NB4 (cell line): ENCODE measurements around the gene FAM184B.

Experiments used
- DNase-seq: peaks from one replicate; pipeline ENCODE4 v3.0.0; 2010; ENCODE audit warnings: low read depth
- H3K4me3 ChIP-seq: one replicate; pipeline ENCODE4 v1.5.1; 2011; ENCODE audit warnings: mild to moderate bottlenecking, low read depth, low read length, moderate library complexity
- MYC ChIP-seq: IDR thresholded peaks from 2 replicates; pipeline ENCODE4 v1.6.1; 2011; ENCODE audit warnings: low read depth, low read length
- POLR2A ChIP-seq: IDR thresholded peaks from 2 replicates; pipeline ENCODE4 v1.6.1; 2011; ENCODE audit warnings: mild to moderate bottlenecking; ENCODE audit not compliant: insufficient read length; ENCODE audit errors: extremely low read depth
- TF ChIP-seq, protein P1 (sequence below): IDR thresholded peaks from one replicate; pipeline ENCODE4 v1.5.1; 2012; ENCODE audit warnings: low read depth, low read length
- TF ChIP-seq, protein P2 (sequence below): IDR thresholded peaks from 2 replicates; pipeline ENCODE4 v1.6.1; 2011; ENCODE audit warnings: low read depth, low read length

The FAM184B gene

DNA sequence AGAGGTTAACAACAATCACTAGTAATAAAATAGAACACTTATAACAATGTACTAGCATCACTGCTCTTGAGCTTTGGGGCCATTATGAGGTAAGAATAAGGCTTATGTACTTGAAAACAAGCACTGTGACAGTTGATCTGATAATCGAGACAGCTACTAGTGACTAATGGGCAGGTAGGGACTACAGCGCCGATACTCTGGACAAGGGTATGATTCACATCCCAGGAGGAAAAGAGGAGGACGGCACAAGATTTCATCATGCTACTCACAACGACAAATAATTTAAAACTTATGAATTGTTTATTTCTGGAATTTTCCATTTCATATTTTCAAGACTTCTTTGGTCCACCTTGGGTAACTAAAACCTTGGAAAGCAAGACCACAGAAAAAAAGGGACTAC, 62.3 kb downstream of the FAM184B start:
- peak; percentile 34 for DNase-seq
- H3K4me3 ChIP-seq = no peak overlapping the region

DNA sequence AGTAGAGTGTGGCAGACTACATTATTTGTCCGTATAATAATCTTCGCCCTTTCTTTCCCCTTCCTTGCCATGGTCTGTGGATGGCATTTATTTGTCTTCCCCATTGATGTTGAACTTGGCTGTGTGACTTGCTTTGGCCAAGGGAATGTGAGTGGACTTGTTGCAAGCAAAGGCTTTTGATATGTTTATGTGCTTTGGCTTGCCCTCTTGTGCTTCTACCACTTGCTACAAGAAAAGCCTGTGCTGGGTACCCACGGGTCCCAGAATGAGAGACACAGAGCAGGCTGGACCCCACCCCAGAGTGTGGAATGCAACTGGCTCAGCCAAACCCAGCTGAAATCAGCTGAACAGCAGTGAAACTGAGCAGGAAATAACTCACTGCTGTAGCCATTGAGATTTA, 63.0 kb downstream of the FAM184B start:
- H3K4me3 ChIP-seq = no peak overlapping the region
- TF ChIP-seq, protein P1, sequence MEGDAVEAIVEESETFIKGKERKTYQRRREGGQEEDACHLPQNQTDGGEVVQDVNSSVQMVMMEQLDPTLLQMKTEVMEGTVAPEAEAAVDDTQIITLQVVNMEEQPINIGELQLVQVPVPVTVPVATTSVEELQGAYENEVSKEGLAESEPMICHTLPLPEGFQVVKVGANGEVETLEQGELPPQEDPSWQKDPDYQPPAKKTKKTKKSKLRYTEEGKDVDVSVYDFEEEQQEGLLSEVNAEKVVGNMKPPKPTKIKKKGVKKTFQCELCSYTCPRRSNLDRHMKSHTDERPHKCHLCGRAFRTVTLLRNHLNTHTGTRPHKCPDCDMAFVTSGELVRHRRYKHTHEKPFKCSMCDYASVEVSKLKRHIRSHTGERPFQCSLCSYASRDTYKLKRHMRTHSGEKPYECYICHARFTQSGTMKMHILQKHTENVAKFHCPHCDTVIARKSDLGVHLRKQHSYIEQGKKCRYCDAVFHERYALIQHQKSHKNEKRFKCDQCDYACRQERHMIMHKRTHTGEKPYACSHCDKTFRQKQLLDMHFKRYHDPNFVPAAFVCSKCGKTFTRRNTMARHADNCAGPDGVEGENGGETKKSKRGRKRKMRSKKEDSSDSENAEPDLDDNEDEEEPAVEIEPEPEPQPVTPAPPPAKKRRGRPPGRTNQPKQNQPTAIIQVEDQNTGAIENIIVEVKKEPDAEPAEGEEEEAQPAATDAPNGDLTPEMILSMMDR = no peak
- TF ChIP-seq MYC (no peak), POLR2A (no peak)
- TF ChIP-seq, protein P2, sequence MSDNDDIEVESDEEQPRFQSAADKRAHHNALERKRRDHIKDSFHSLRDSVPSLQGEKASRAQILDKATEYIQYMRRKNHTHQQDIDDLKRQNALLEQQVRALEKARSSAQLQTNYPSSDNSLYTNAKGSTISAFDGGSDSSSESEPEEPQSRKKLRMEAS = no peak
- DNase-seq = no peak

More for the DNA sequence above, 62.3 kb downstream of the FAM184B start:
- TF ChIP-seq, protein P2 = no peak
- TF ChIP-seq, protein P1 = no peak
- TF ChIP-seq POLR2A = no peak
- no peak for TF ChIP-seq MYC

DNA sequence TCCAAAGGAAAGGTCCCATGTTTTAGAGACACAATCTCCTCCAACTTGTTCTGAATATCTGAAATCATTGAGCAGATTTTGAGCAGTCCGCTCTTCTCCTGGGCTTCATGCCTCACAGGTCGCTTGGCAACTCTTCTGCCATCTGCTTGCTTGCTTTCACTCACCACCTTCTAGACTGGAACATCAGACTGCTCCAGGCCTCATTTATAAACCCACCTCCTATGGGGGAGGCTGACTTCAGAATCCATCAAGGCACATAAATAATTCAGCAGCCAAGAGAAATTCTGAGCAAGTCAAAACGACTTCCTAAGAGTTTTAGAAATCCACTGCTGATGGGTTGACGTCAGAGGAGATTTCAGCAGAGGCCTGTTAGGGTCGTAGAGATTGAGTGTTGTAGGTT, 64.1 kb downstream of the FAM184B start:
- TF ChIP-seq, protein P1 = no peak
- no peak for TF ChIP-seq POLR2A
- TF ChIP-seq, protein P2 = no peak
- no peak for TF ChIP-seq MYC
- H3K4me3 ChIP-seq = no peak overlapping the region
- DNase-seq = no peak

DNA sequence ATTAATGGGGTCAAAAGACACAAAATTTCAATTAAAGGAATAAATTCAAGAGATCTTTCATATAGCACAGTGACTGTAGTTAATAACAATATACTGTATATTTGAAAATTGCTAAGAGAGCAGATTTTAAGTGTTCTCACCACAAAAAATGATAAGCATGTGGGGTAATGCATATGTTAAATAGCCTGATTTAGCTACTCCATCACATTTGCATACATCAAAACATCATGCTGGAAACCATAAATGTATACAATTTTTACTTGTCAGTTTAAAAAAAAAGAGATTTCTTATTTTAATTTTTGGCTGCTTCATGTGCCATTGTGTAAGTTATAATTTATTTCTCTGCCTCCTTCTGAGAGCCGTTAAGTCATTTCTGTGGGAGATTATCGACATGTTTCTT, 65.9 kb downstream of the FAM184B start:
- DNase-seq = no peak
- TF ChIP-seq, protein P1 = no peak
- TF ChIP-seq MYC (no peak), POLR2A (no peak)
- TF ChIP-seq, protein P2 = no peak

DNA sequence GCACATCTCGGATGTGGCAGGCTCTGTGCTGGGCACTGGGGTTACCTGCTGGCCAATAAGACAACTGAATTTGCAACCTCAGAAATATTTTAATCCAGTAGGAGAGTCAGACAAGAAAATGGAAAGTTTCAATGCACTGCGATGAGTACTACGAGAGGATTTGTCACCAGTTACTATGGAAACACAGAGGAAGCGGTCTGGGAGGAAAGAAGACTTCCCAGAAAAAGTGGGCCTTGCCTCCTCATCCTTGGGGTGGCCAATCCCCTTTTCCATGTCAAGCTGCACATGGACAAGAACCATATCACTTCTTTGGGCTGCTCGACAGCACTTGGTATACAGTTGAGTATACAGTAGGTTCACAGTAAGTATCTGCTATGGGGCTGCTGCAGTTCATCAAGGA, 67.6 kb downstream of the FAM184B start:
- TF ChIP-seq MYC (no peak), POLR2A (no peak)
- TF ChIP-seq, protein P2 = no peak
- TF ChIP-seq, protein P1 = no peak
- H3K4me3 ChIP-seq = no peak overlapping the region
- DNase-seq = no peak

More for the DNA sequence above, 65.9 kb downstream of the FAM184B start:
- H3K4me3 ChIP-seq = no peak overlapping the region
